Stimulated activated CD4-positive, alpha-beta T cell treated with anti-CD3 and anti-CD28 coated beads, Interleukin-4, amount 100 ng/mL, for 48 hours (primary cell): ENCODE data around the gene POU2F1.

Experiments used
- DNase-seq, 2 donors: peaks; one replicate each; pipeline ENCODE4 v3.0.0-alpha.2; 2020; ENCODE audit warnings: low read depth in 2 of 2

Gene POU2F1

DNA sequence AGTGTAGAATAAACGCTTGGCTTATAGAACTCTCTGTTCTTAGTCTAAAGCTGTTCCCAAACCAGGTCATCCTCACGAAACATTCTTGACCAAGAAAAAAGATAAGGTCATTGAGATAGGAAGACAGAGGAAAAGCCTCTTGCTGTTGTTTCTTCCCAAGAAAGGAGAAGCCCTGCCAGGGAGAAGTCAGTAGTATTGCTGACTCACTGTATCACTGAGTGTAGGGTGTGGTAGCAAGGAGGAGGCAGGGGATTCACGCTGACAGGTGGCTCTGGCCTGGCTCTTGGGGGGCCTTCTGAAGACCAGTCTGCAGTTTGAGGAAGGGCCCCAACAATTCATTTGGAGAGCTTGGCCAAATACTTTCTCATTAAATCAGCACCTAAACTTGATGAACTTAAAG lies 199.8 kb downstream of the POU2F1 start:
- DNase-seq: no peak

DNA sequence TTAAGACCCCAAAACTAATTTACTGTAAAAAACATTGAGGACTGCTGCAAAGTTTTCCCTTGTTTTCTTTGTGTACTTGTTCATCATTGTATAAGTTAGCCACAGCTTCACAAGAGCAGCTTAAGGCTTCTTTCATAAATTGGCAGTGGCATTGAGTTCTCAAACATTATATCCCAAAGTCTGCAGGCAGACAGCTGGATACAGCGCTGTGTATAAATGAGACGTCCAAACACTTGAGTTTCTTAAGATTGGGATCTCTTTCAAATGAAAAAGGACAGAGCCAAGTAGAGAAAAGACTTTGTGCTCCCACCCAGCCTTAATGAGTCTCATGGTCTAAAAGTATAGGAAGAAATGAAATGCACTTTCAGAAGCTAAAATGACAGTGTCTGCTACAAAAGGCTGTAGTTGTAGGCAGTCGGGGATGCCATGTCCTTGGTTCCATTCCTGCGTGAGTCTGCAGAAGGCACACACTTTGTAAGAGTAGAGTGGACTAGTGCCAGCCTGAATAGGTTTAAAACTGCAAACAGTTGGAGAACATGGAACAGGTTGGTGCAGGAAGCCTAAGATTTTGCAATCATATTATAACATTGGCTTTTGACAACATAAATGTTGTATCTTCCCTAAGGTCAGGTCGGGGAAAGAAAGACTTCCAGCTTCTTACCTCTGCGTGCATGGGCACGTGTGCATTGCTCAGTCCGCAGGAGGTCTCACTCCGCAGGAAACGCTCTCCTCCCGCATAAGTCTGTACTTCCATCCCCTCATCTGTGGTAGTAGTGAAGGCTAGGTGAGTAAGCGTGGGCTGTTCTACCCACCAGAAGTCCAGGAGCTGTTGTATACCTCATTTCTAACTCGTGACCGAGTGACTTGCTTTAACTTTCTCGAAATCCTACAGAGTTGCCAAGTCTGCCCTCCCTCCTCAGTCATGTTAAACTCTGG lies 203.3 kb downstream of the POU2F1 start:
- DNase-seq: no peak

- no peak for DNase-seq
Observed at GRCh38 chr1:167425482-167425881, 204.8 kb downstream of the POU2F1 start.

- DNase-seq: no peak
Observed at GRCh38 chr1:167426716-167427115, 206.0 kb downstream of the POU2F1 start.

DNA sequence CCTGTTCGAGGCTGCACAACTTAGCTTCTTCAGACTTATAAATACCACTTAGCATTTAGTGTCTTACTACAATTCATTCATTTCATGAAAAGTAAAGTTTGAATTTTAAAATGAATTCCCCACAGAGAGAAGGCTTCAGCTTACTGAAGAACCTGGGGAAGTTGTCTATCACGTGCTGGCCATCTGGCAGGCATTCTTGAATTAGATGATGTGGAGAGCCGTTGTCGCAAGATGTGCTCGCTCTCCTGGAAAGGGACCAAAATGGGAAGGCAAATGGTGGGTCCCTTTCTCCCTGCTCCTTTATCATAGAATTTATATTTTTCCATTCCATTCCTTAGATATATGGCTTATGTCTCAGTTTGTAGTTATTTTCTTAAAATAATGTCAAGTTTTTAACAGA lies 207.2 kb downstream of the POU2F1 start:
- DNase-seq: no peak

DNA sequence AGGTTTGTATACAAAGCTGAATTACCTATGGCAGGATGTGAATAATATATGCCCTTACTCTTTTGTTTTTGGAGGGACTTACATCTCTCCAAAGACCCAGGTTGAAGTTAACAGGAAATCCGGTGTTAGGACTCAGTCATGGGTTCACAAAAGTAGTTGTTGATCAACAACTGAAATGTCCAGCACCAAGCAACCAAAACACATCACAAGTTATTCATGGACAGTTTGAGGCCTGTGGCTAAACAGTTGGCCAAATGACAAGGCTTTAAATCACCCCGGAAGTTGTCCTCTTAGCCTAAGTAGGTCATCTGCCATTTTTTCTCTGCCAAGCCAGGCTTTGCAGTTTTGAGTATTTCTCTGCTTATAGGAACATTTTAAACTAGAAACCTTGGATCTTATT lies 207.7 kb downstream of the POU2F1 start:
- no peak for DNase-seq

DNA sequence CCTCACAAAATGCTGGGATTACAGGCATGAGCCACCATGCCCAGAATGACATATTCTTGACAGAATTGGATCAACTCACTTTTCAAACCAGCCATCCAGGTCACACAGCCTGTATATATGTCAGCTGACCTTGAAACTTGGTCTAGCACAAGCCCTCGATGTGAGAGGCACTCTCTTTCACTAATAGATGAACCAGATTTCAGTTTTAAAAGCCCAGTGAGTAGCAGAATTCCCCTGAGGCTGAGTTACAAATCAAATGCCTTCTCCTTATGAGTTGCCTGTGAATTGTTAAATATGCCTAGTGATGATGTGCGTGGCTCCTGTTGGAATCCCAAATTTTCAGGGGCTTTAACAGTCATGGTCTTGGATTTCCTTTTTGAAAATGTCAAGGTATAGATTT lies 208.9 kb downstream of the POU2F1 start:
- no peak for DNase-seq

DNA sequence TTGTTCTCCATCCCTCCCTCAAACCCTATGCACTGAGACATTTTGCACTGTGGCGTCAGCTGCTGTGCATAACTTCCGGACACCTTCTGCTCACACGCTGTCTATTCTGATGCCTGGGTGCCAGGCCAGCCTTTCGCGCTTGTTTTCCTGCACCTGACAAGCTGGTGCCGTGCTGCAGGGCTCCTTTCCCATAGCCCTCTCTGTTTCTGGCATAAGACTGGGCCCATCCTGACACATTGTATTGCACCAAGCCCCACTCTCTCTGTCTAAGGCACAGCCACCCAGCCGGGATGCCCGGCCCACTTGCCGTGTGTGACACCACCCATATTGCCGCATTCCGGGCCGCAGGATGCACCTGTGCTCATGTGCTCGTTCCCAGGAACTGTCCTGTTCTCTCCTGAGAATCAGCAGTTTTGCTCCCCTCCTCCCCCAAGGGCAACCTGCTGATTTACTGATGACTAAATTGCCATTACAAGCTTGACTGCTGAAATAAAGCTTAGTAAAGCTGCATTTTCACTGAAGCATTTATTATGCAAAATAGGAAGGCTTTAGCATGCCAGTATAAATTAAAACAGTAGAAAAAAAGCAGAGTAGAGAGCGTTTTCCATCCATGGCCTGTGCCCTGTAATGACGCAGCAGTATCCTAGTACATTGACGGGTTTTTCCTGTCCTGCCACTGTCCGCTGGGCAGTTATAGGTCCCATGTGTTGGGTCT lies 209.6 kb downstream of the POU2F1 start:
- DNase-seq: no peak

DNA sequence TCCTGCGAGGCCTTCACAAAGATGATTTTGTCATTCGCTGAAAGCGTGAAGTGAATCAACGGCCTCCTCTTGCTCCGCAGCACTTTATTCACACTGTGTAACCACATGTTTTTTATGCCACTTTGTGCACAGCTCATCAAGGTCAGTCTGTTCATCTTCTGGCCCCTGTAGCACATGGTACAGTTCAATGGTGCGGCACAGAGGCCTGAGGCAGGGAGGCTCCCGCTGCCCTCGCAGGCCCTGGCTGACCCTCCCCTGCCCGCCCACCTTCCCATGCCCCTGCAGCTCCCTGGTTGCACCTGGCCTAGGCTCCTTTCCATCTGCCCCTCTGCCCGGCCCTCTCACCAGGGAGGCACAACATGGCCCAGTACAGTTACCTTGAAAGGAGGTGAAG lies 210.2 kb downstream of the POU2F1 start:
- DNase-seq: no peak

- DNase-seq: no peak
Observed at GRCh38 chr1:167431261-167431908, 210.7 kb downstream of the POU2F1 start.

DNA sequence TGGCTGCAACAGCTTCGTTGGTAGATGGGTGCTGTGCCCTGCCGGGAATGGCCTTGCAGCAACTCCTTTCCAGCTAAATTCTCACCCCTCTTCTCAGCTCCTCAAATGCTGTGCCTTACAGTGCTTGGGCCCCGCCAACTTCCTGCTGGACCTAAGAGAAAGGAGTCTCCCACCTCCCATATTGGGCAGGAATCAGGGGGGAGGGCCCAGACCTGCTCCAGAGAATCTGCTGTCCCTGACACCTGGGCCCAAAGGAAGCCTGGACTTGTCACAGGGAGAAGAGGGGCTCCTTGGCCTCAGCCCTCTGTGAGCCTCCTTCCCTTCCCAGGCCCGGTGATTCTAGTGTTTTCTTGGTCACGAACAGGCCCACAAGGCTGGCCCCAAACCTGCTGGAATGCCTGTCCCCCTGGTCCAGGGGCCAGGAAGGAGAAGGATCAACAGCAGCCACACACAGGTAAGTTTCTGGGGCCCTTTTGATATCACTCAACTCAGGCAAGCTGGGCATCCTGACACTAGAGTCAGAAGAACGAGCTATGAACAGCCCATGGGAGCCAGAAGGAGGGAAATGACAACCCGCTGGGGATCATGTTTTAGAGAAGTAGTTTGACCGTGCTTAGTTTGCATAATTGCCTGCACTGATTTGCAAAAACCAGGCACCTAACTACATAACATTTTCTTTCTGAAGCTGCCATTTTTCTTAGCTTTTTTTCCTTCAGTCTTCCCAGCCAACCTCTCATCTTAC lies 211.4 kb downstream of the POU2F1 start:
- DNase-seq: no peak

GRCh38 chr1:167432780-167433179 lies 212.1 kb downstream of the POU2F1 start:
- no peak for DNase-seq

DNA sequence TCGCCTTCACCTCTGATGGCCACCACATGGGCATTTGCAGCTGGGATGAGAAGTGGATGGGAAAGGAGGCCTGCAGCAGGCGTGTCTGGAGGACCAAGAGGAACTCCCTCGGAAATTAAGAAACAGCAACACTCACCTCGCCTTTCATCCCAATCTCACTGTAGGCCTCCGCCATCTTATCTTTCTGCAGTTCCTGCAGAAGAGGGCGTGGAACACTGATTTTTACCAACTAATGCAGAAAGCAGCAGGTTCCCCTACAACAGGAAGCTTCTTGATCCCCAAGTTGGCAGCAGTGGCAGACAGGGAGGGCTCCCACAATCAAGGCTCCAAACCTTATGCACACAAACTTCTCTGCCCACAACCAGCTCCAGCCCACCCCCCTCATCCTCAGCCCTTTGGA lies 213.2 kb downstream of the POU2F1 start:
- DNase-seq: no peak

GRCh38 chr1:167434306-167434705 lies 213.6 kb downstream of the POU2F1 start:
- no peak for DNase-seq

DNA sequence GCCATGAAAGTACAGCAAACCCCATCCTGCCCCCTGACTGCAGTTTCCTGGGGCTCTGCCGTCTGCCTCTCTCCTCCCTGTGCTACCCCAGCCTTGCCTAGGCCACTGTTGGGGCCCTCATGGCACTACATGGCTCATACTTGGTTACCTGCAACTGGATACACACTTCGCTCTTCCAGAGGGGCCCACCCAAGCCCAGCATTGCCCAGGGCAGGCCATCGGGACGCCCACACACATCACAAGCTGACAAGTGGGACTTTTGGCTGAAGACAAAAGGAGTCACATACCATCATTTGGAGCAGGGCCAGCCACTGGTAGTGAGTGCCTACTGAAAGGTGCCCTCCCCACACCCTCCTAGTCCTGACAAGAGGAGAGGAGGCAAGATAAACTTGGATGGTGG lies 214.8 kb downstream of the POU2F1 start:
- DNase-seq: no peak

- DNase-seq: no peak
Observed at GRCh38 chr1:167438171-167439138, 217.8 kb downstream of the POU2F1 start.

GRCh38 chr1:167439301-167439988 lies 218.8 kb downstream of the POU2F1 start:
- DNase-seq: no peak

GRCh38 chr1:167440345-167440744 lies 219.7 kb downstream of the POU2F1 start:
- no peak for DNase-seq

GRCh38 chr1:167440776-167441175 lies 220.1 kb downstream of the POU2F1 start:
- DNase-seq: no peak

DNA sequence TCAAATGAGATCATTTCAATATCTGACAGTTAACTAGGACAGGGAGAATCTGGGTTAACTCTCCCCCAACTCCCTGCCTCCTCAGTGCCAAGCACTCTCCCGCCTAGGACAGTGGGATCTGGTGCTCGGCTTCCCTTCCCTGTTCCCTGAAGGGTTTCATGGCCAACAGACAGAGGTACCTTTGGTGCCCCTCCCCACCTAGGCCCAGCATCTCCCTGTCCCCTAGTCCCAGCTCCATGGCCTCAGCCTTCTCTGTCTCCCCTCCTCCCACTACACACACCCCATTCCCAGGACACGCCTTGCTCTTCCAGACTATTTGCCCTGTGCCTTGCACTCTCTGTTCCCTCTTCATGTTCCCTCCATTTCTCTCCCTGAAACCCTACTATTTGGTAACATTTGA lies 220.5 kb downstream of the POU2F1 start:
- no peak for DNase-seq
